Neural cell (in vitro differentiated cells): Measurements from ENCODE around the gene CSN1S1. TPM values are rescaled to one million over a fixed set of nuclear protein-coding genes. Genes with fewer than 3 reads are reported as not detected.

ENCODE experiments used
- H2AFZ ChIP-seq: fragments of 200-600, 300-800 bp; sonication (generic), shearing (Covaris generic); 2 replicates; pipeline ENCODE4 v1.6.0; 2014; ENCODE audit warnings: low read depth, mild to moderate bottlenecking, antibody characterized with exemption, low read length, moderate library complexity
- H3F3A ChIP-seq: fragments of 200-600 bp; shearing (Covaris generic); 2 replicates; pipeline ENCODE4 v1.6.1; 2016; ENCODE audit warnings: mild to moderate bottlenecking, moderate library complexity, mixed read lengths, antibody characterized with exemption, low read length; ENCODE audit not compliant: insufficient read depth, poor library complexity, severe bottlenecking
- H3K27ac ChIP-seq: fragments of 200-600, 300-800 bp; sonication (generic), shearing (Covaris generic); 2 replicates; pipeline ENCODE4 v1.5.1; 2014; ENCODE audit warnings: mild to moderate bottlenecking, low read length, moderate library complexity
- H3K27me3 ChIP-seq: fragments of 300-800, 200-600 bp; sonication (generic), shearing (Covaris generic); 2 replicates; pipeline ENCODE4 v1.6.0; 2014; ENCODE audit warnings: mild to moderate bottlenecking, low read depth, low read length, moderate library complexity; ENCODE audit not compliant: insufficient read depth
- H3K36me3 ChIP-seq: fragments of 300-800, 200-600 bp; sonication (generic), shearing (Covaris generic); 2 replicates; pipeline ENCODE4 v1.5.1; 2014; ENCODE audit warnings: mild to moderate bottlenecking, antibody characterized with exemption, low read length, moderate library complexity; ENCODE audit not compliant: insufficient read depth
- H3K4me2 ChIP-seq: fragments of 300-800, 200-600 bp; sonication (generic), shearing (Covaris generic); 2 replicates; pipeline ENCODE4 v1.6.0; 2014; ENCODE audit warnings: mild to moderate bottlenecking, low read length
- H3K4me3 ChIP-seq: fragments of 300-800, 200-600 bp; sonication (generic), shearing (Covaris generic); 2 replicates; pipeline ENCODE4 v1.5.1; 2014; ENCODE audit warnings: mild to moderate bottlenecking, low read length, moderate library complexity
- H3K79me2 ChIP-seq: fragments of 200-600 bp; shearing (Covaris generic); replicated peaks from 2 replicates; pipeline ENCODE4 v1.6.0; 2014; ENCODE audit warnings: mild to moderate bottlenecking, low read length, moderate library complexity; ENCODE audit not compliant: insufficient read depth
- H3K9ac ChIP-seq: fragments of 300-800, 200-600 bp; sonication (generic), shearing (Covaris generic); 2 replicates; pipeline ENCODE4 v1.6.1; 2016; ENCODE audit warnings: mild to moderate bottlenecking, low read length, mixed read lengths
- H3K9me2 ChIP-seq: fragments of 200-600 bp; shearing (Covaris generic); 2 replicates; pipeline ENCODE4 v1.6.1; 2016; ENCODE audit warnings: mild to moderate bottlenecking, low read length, mixed read lengths; ENCODE audit not compliant: insufficient read depth
- H3K9me3 ChIP-seq: fragments of 200-600, 300-800 bp; sonication (generic), shearing (Covaris generic); 2 replicates; pipeline ENCODE4 v1.6.1; 2016; ENCODE audit warnings: mild to moderate bottlenecking, mixed run types, low read length, moderate library complexity, mixed read lengths
- H4K20me1 ChIP-seq: fragments of 200-600 bp; shearing (Covaris generic); 2 replicates; pipeline ENCODE4 v1.6.1; 2016; ENCODE audit warnings: mild to moderate bottlenecking, mixed run types; ENCODE audit not compliant: insufficient read depth
- EP300 ChIP-seq: fragments of 450-650 bp; conservative IDR thresholded peaks from 2 replicates; pipeline ENCODE4 v1.6.1; 2014; ENCODE audit warnings: antibody characterized with exemption, mild to moderate bottlenecking, moderate library complexity; ENCODE audit not compliant: poor library complexity, severe bottlenecking
- EZH2 ChIP-seq: fragments of 200-600, 300-800 bp; shearing (Covaris generic), sonication (generic); IDR thresholded peaks from 2 replicates; pipeline ENCODE4 v1.6.1; 2014; ENCODE audit warnings: antibody characterized with exemption, low read length, borderline replicate concordance, mild to moderate bottlenecking; ENCODE audit not compliant: insufficient read depth, poor library complexity, severe bottlenecking
- MXI1 ChIP-seq: fragments of 450-650 bp; conservative IDR thresholded peaks from 2 replicates; pipeline ENCODE4 v1.6.1; 2014; ENCODE audit warnings: antibody characterized with exemption, mild to moderate bottlenecking; ENCODE audit not compliant: poor library complexity, severe bottlenecking
- POLR2AphosphoS5 ChIP-seq: IDR thresholded peaks from 2 replicates; pipeline ENCODE4 v1.6.1; 2012
- RAD21 ChIP-seq: fragments of 450-650 bp; conservative IDR thresholded peaks from 2 replicates; pipeline ENCODE4 v1.6.1; 2014; ENCODE audit warnings: antibody characterized with exemption, mild to moderate bottlenecking, moderate library complexity
- REST ChIP-seq: IDR thresholded peaks from 2 replicates; pipeline ENCODE4 v1.6.1; 2012; ENCODE audit warnings: borderline replicate concordance
- SMC3 ChIP-seq: fragments of 450-650 bp; conservative IDR thresholded peaks from 2 replicates; pipeline ENCODE4 v1.6.1; 2014; ENCODE audit warnings: antibody characterized with exemption, mild to moderate bottlenecking, moderate library complexity; ENCODE audit not compliant: poor library complexity
- TAF1 ChIP-seq: IDR thresholded peaks from 2 replicates; pipeline ENCODE4 v1.6.1; 2012; ENCODE audit warnings: low read depth
- polyA plus RNA-seq: library from polyadenylated mRNA; depleted of rRNA; stranded (reverse); fragments of >200 nt; gene quantifications from 2 replicates; pipeline ENCODE4 v1.2.3, GENCODE V29; 2014
- TF ChIP-seq, protein P1 (sequence below): fragments of 450-650 bp; IDR thresholded peaks from 2 replicates; pipeline ENCODE4 v1.5.1; 2014; ENCODE audit warnings: antibody characterized with exemption, mild to moderate bottlenecking, moderate library complexity; ENCODE audit not compliant: poor library complexity, severe bottlenecking

The CSN1S1 gene
- polyA plus RNA-seq, 1 donor from 2014 or later, result not detected

DNA sequence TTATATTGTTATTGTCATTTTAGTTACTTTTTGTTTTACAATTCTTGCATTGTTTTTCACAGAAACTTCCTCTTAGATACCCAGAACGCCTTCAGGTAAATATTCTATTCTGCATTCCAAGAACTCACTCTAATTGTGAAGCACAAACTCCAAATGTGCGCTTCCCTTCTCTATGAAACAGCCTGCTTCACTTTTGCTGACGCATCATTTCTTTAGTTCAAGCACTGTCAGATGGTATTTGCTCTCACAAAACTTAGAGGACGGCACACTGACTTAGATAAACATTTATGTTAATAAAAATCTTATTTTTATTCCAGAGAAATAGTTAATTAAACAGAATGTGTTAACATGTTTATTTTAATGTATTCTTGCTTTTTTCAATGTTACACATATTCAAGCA lies 3.3 kb downstream of the CSN1S1 start:
- H3K4me2 ChIP-seq, result no peak overlapping the region
- H3K79me2 ChIP-seq, result no peaks in the 10 kb centered on the region
- no peaks in the 10 kb centered on the region for H3F3A ChIP-seq
- TF ChIP-seq POLR2AphosphoS5 (no peak), EZH2 (no peak), RAD21 (no peak), EP300 (no peak), REST (no peak), MXI1 (no peak), TAF1 (no peak), SMC3 (no peak)
- TF ChIP-seq, protein P1, sequence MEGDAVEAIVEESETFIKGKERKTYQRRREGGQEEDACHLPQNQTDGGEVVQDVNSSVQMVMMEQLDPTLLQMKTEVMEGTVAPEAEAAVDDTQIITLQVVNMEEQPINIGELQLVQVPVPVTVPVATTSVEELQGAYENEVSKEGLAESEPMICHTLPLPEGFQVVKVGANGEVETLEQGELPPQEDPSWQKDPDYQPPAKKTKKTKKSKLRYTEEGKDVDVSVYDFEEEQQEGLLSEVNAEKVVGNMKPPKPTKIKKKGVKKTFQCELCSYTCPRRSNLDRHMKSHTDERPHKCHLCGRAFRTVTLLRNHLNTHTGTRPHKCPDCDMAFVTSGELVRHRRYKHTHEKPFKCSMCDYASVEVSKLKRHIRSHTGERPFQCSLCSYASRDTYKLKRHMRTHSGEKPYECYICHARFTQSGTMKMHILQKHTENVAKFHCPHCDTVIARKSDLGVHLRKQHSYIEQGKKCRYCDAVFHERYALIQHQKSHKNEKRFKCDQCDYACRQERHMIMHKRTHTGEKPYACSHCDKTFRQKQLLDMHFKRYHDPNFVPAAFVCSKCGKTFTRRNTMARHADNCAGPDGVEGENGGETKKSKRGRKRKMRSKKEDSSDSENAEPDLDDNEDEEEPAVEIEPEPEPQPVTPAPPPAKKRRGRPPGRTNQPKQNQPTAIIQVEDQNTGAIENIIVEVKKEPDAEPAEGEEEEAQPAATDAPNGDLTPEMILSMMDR, result no peak
- no peaks in the 10 kb centered on the region for H3K36me3 ChIP-seq
- no peak overlapping the region for H3K4me3 ChIP-seq
- H3K27ac ChIP-seq, result no peak overlapping the region
- no peak overlapping the region for H2AFZ ChIP-seq
- H3K9me3 ChIP-seq, result no peaks in the 10 kb centered on the region
- no peaks in the 10 kb centered on the region for H4K20me1 ChIP-seq
- no peaks in the 10 kb centered on the region for H3K27me3 ChIP-seq
- no peak overlapping the region for H3K9ac ChIP-seq
- H3K9me2 ChIP-seq, result no peaks in the 10 kb centered on the region

DNA sequence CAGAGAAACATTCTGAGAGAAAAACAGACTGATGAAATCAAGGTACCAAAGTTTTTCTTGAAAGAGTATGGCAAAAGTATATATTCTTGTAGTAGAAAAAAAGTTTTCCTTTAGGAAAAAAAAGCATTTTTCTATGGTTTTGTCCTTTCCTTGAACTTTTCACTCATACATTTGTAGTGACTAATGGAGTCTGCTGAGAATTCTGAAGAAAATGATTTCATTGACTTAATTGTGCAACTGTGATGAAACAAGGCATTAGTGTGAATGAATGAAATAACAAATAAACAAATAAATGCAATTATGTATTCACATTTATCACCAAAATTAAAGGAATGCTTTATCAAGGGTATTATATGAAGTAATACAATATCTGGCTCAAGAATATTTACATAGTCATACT lies 5.7 kb downstream of the CSN1S1 start:
- Histone ChIP-seq H3K27me3 (no peaks in the 10 kb centered on the region), H3K4me2 (no peak overlapping the region), H2AFZ (no peak overlapping the region), H3K27ac (no peak overlapping the region), H3K9me2 (no peaks in the 10 kb centered on the region), H3K36me3 (no peaks in the 10 kb centered on the region), H3K9me3 (no peaks in the 10 kb centered on the region), H3F3A (no peaks in the 10 kb centered on the region), H3K9ac (no peak overlapping the region), H3K4me3 (no peak overlapping the region), H4K20me1 (no peaks in the 10 kb centered on the region), H3K79me2 (no peaks in the 10 kb centered on the region)
- TF ChIP-seq SMC3 (no peak), EZH2 (no peak), RAD21 (no peak), EP300 (no peak), POLR2AphosphoS5 (no peak), TAF1 (no peak), MXI1 (no peak), REST (no peak)
- TF ChIP-seq, protein P1, result no peak
